ENCODE data around the gene DPP8.

The DPP8 gene

DNA sequence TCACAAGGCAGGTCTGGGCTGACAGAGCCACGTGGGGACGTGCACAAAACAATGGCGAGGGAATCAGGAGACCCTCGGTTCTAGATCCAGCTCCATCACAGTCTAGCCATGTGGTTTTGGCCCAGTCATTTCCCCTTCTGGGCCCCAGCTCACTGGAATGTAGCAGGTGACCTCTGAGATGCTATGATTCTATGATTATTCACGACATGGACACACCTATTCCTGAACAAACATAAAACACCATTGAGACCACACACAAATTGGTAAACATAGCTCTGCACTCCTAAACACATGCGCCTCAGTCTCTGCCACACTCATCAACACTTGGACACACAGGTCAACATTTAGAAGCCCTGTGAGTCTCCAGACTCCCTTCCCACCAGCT is 103.7 kb downstream of the DPP8 start:
- no peak for TF ChIP-seq CTCF (IDR thresholded peaks at IDR 0.05; ENCODE audit: low read depth, low read length)
- in situ Hi-C loops (cut with HindIII; ENCODE audit: low sequenced_read_pairs) = no loop called here
- no peak overlapping the region for H3K4me3 ChIP-seq (ENCODE audit: low read depth, low read length)
- no peak for DNase-seq (ENCODE audit: low read depth, low spot score)

GRCh38 chr15:65413051-65413759 is 104.3 kb downstream of the DPP8 start:
- in situ Hi-C loops (cut with HindIII; ENCODE audit: low sequenced_read_pairs) = no loop called here
- DNase-seq (ENCODE audit: low read depth, low spot score) = no peak

DNA sequence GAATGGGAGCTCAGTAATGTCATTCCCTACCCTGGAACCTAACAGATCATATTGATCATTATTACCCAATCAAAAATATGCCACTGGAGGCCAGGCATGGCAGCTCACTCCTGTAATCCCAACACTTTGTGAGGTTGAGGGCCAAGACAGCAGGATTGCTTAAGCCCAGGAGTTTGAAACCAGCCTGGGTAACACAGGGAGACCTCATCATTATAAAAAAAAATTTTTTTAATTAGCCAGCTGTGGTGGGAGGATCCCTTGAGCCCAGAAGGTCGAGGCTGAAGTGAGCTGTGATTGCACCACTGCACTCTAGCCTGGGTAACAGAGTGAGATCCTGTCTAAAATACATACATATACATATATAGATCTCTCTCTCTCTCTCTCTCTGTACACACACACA is 104.9 kb downstream of the DPP8 start:
- DNase-seq (ENCODE audit: low read depth, low spot score) = no peak
- in situ Hi-C loops (cut with HindIII; ENCODE audit: low sequenced_read_pairs) = no loop called here
- no peak for TF ChIP-seq CTCF (IDR thresholded peaks at IDR 0.05; ENCODE audit: low read depth, low read length)
- H3K4me3 ChIP-seq (ENCODE audit: low read depth, low read length) = no peak overlapping the region

More at GRCh38 chr15:65413051-65413759, 104.3 kb downstream of the DPP8 start:
- no peak overlapping the region for H3K4me3 ChIP-seq (ENCODE audit: low read depth, low read length)
- TF ChIP-seq CTCF (IDR thresholded peaks at IDR 0.05; ENCODE audit: low read depth, low read length) = no peak

GRCh38 chr15:65411465-65412071 is 105.9 kb downstream of the DPP8 start:
- TF ChIP-seq CTCF (IDR thresholded peaks at IDR 0.05; ENCODE audit: low read depth, low read length) = no peak
- DNase-seq (ENCODE audit: low read depth, low spot score) = peak; percentile 25
- in situ Hi-C loops (cut with HindIII; ENCODE audit: low sequenced_read_pairs) = no loop called here
- H3K4me3 ChIP-seq (ENCODE audit: low read depth, low read length) = no peak overlapping the region

GRCh38 chr15:65410972-65411371 is 106.5 kb downstream of the DPP8 start:
- TF ChIP-seq CTCF (IDR thresholded peaks at IDR 0.05; ENCODE audit: low read depth, low read length) = no peak
- in situ Hi-C loops (cut with HindIII; ENCODE audit: low sequenced_read_pairs) = no loop called here
- no peak for DNase-seq (ENCODE audit: low read depth, low spot score)
- no peak overlapping the region for H3K4me3 ChIP-seq (ENCODE audit: low read depth, low read length)

DNA sequence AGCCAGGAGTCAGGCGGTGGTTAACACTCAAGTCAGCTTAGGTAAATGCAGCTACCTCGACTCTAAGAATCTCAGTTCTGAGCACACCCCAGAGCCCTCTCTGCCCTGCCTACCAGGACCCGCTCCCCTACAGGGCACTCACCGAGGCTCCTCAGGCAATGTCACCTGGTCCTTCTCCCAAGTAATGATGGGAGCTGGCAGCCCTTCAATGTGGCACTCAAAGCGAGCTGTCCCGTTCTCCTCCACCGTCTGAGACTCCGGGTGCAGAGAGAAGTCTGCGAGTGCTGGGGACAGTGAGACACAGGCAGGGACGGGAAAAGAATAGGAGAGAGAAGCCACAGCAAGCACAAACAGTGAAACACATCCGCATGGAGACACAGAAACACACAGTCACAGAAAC is 107.5 kb downstream of the DPP8 start:
- in situ Hi-C loops (cut with HindIII; ENCODE audit: low sequenced_read_pairs) = no loop called here
- no peak for TF ChIP-seq CTCF (IDR thresholded peaks at IDR 0.05; ENCODE audit: low read depth, low read length)

More for the DNA sequence above, 107.5 kb downstream of the DPP8 start:
- DNase-seq (ENCODE audit: low read depth, low spot score) = no peak
- H3K4me3 ChIP-seq (ENCODE audit: low read depth, low read length) = no peak overlapping the region

Measured in astrocyte of the spinal cord (primary cell).